ENCODE results near the gene ATP13A4. TPM values are rescaled to one million over a fixed set of nuclear protein-coding genes. Genes with fewer than 3 reads are reported as not detected.

ATP13A4 gene
- total and polyA plus RNA-seq, 2 donors (not counting 1 experiment from before 2014, with no cell fraction given), result 1.7 to 6.4 TPM

DNA sequence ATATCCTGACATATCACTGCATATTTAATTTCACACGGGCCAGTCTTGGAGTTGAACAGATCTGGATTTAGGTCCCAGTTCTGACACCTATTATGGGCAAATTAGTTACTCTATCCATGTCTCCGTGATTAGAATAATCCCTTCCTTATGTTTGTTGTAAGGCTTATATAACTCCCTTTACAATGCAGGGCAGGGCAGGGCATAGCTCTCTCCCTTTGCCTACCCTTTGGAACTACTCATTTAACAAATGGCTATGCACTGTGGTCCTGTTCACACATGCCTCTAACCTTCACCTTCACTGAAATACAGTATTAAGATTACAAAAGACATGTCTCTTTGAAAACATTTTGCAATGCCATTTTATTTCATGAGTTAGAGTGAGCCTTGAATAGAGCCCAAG lies 151.4 kb downstream of the ATP13A4 start:
- ATAC-seq (ENCODE audit: low read depth) (no peak), DNase-seq (no peak)
- H3K79me2 ChIP-seq (ENCODE audit: control insufficient read depth, insufficient read depth, low read length), result no peaks in the 10 kb centered on the region
- no CpG with 5 or more reads among the region's 2 CpGs for WGBS (ENCODE audit: insufficient coverage)
- no peaks in the 10 kb centered on the region for H4K20me1 ChIP-seq (ENCODE audit: control insufficient read depth, insufficient read depth, low read length, poor library complexity, severe bottlenecking)
- H3K9me3 ChIP-seq (ENCODE audit: control extremely low read depth in 1 of 3, control insufficient read depth in 2 of 3, insufficient read depth in 1 of 3, low read length in 2 of 3), result no peaks in the 10 kb centered on the region
- H3K4me2 ChIP-seq (replicated peaks; ENCODE audit: low read depth, low read length, poor library complexity, severe bottlenecking), result no peak overlapping the region
- intact Hi-C loops (cut with micrococcal nuclease), result no loop called here
- H3K27me3 Mint-ChIP-seq, result no peaks in the 10 kb centered on the region
- H3K36me3 ChIP-seq (replicated peaks in 1 of 2; ENCODE audit: control extremely low read depth in 1 of 2, control insufficient read depth in 1 of 2, extremely low read depth in 1 of 2, insufficient read depth in 2 of 2, low read length in 1 of 2), result no peaks in the 10 kb centered on the region
- H2AFZ ChIP-seq (ENCODE audit: insufficient read depth, low read depth, low read length, poor library complexity, severe bottlenecking), result no peak overlapping the region
- no peaks in the 10 kb centered on the region for H3K4me1 ChIP-seq (ENCODE audit: control insufficient read depth in 2 of 2, insufficient read depth in 2 of 2, low read length in 2 of 2)
- no peak overlapping the region for H3K27ac ChIP-seq (ENCODE audit: low read length in 2 of 2)
- ChIA-PET POLR2A (no interaction called here), CTCF (no interaction called here)
- H3K4me1 Mint-ChIP-seq, result no peaks in the 10 kb centered on the region
- no peaks in the 10 kb centered on the region for H3K27me3 ChIP-seq (replicated peaks in 1 of 4; ENCODE audit: control extremely low read depth in 1 of 4, control insufficient read depth in 3 of 4, insufficient read depth in 4 of 4, low read length in 3 of 4)
- H3K9me3 Mint-ChIP-seq (ENCODE audit: insufficient read depth), result no peaks in the 10 kb centered on the region
- H3K9ac ChIP-seq (ENCODE audit: low read length), result no peak overlapping the region
- TF ChIP-seq EZH2 (IDR thresholded peaks at IDR 0.05; ENCODE audit: borderline replicate concordance, insufficient read depth, low read depth, low read length, poor library complexity, severe bottlenecking), result no peak
- TF ChIP-seq, protein P1, sequence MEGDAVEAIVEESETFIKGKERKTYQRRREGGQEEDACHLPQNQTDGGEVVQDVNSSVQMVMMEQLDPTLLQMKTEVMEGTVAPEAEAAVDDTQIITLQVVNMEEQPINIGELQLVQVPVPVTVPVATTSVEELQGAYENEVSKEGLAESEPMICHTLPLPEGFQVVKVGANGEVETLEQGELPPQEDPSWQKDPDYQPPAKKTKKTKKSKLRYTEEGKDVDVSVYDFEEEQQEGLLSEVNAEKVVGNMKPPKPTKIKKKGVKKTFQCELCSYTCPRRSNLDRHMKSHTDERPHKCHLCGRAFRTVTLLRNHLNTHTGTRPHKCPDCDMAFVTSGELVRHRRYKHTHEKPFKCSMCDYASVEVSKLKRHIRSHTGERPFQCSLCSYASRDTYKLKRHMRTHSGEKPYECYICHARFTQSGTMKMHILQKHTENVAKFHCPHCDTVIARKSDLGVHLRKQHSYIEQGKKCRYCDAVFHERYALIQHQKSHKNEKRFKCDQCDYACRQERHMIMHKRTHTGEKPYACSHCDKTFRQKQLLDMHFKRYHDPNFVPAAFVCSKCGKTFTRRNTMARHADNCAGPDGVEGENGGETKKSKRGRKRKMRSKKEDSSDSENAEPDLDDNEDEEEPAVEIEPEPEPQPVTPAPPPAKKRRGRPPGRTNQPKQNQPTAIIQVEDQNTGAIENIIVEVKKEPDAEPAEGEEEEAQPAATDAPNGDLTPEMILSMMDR (IDR thresholded peaks at IDR 0.05), result no peak
- H3K4me3 ChIP-seq (ENCODE audit: control extremely low read depth in 1 of 5, extremely low read depth in 1 of 5, insufficient read depth in 1 of 5, low read depth in 2 of 5, low read length in 4 of 5), result no peak overlapping the region
- no peak overlapping the region for H3K27ac Mint-ChIP-seq
- H3K4me3 Mint-ChIP-seq, result no peak overlapping the region

DNA sequence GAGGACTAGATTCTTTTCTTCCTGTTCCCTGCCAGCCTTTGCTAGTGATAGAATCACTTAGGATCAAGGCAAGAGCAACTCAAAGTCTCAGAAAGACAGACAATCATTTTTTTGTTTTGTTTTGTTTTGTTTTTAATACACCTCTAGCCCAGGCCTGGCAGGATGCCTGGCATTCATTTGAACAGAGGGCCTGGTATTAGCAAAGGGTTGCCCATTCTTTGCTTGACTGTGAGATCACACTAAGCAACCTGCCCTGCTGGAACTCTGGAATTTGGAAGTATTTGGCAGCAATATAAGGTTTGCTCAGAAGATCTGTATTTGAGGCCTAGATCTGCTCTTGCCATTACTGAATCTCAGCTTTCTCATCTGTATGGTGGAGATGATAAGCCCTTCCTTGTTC lies 154.4 kb downstream of the ATP13A4 start:
- Histone ChIP-seq H3K27ac (ENCODE audit: low read length in 2 of 2) (no peak overlapping the region), H3K9ac (ENCODE audit: low read length) (no peak overlapping the region), H3K79me2 (ENCODE audit: control insufficient read depth, insufficient read depth, low read length) (no peaks in the 10 kb centered on the region), H3K9me3 (ENCODE audit: control extremely low read depth in 1 of 3, control insufficient read depth in 2 of 3, insufficient read depth in 1 of 3, low read length in 2 of 3) (peaks cover 0 to 1% (median 0%) of the 10 kb centered on the region in 3 donors), H3K36me3 (replicated peaks in 1 of 2; ENCODE audit: control extremely low read depth in 1 of 2, control insufficient read depth in 1 of 2, extremely low read depth in 1 of 2, insufficient read depth in 2 of 2, low read length in 1 of 2) (no peaks in the 10 kb centered on the region), H3K4me2 (replicated peaks; ENCODE audit: low read depth, low read length, poor library complexity, severe bottlenecking) (no peak overlapping the region), H2AFZ (ENCODE audit: insufficient read depth, low read depth, low read length, poor library complexity, severe bottlenecking) (no peak overlapping the region), H3K4me3 (ENCODE audit: control extremely low read depth in 1 of 5, extremely low read depth in 1 of 5, insufficient read depth in 1 of 5, low read depth in 2 of 5, low read length in 4 of 5) (no peak overlapping the region), H4K20me1 (ENCODE audit: control insufficient read depth, insufficient read depth, low read length, poor library complexity, severe bottlenecking) (no peaks in the 10 kb centered on the region), H3K4me1 (ENCODE audit: control insufficient read depth in 2 of 2, insufficient read depth in 2 of 2, low read length in 2 of 2) (no peaks in the 10 kb centered on the region), H3K27me3 (replicated peaks in 1 of 4; ENCODE audit: control extremely low read depth in 1 of 4, control insufficient read depth in 3 of 4, insufficient read depth in 4 of 4, low read length in 3 of 4) (no peaks in the 10 kb centered on the region)
- no peak for ATAC-seq (ENCODE audit: low read depth)
- no peak overlapping the region for H3K4me3 Mint-ChIP-seq
- intact Hi-C loops (cut with micrococcal nuclease), result no loop called here
- no peak for DNase-seq
- CTCF ChIA-PET, result no interaction called here
- H3K4me1 Mint-ChIP-seq, result no peaks in the 10 kb centered on the region
- H3K9me3 Mint-ChIP-seq (ENCODE audit: insufficient read depth), result no peaks in the 10 kb centered on the region
- no peak overlapping the region for H3K27ac Mint-ChIP-seq
- H3K27me3 Mint-ChIP-seq, result no peaks in the 10 kb centered on the region
- no peak for TF ChIP-seq EZH2 (IDR thresholded peaks at IDR 0.05; ENCODE audit: borderline replicate concordance, insufficient read depth, low read depth, low read length, poor library complexity, severe bottlenecking)
- TF ChIP-seq, protein P1 (IDR thresholded peaks at IDR 0.05), result no peak
- POLR2A ChIA-PET, result no interaction called here
